ENCODE measurements around the gene C1orf159. TPM values are rescaled to one million over a fixed set of nuclear protein-coding genes. Genes with fewer than 3 reads are reported as not detected.

C1orf159 gene
- total and polyA plus RNA-seq, 7 donors = 1.5 to 6.7 (median 3.5) TPM

- 77 to 86% (median 84%) methylated on average over 52 to 56 of the region's 56 CpGs for WGBS, 3 donors
- Histone ChIP-seq H3K4me3 (no peak overlapping the region), H3K27ac (no peak overlapping the region), H3K4me1 (peaks cover 3% of the 10 kb centered on the region), H3K9me3 (no peaks in the 10 kb centered on the region), H3K36me3 (ENCODE audit: insufficient read depth in 1 of 2, low read depth in 1 of 2) (no peaks in the 10 kb centered on the region), H3K27me3 (ENCODE audit: insufficient read depth in 3 of 3, low read length in 2 of 3) (peaks cover 0 to 83% (median 28%) of the 10 kb centered on the region in 3 donors)
- no peak for TF ChIP-seq CTCF (IDR thresholded peaks at IDR 0.05)
- ATAC-seq = no peak
- no peak for DNase-seq
- intact Hi-C loops (cut with DNase I) = no loop called here
These were observed 44.2 kb downstream of the C1orf159 start for GRCh38 chr1:1071486-1072298.

- no peak for TF ChIP-seq CTCF (IDR thresholded peaks at IDR 0.05)
- no peak for DNase-seq
- no peaks in the 10 kb centered on the region for H3K36me3 ChIP-seq (ENCODE audit: insufficient read depth in 1 of 2, low read depth in 1 of 2)
- ATAC-seq = peak in 2 of 4 donors; percentile 1 to 9
- H3K27me3 ChIP-seq (ENCODE audit: insufficient read depth in 3 of 3, low read length in 2 of 3) = peaks cover 0 to 92% (median 29%) of the 10 kb centered on the region in 3 donors
- H3K4me3 ChIP-seq = peak overlapping the region; percentile 60
- 58 to 67% (median 61%) methylated on average over 31 to 40 of the region's 40 CpGs for WGBS, 3 donors
- no peak overlapping the region for H3K27ac ChIP-seq
- intact Hi-C loops (cut with DNase I) = no loop called here
- no peaks in the 10 kb centered on the region for H3K9me3 ChIP-seq
- H3K4me1 ChIP-seq = peaks cover 3% of the 10 kb centered on the region
These were observed 45.9 kb downstream of the C1orf159 start for GRCh38 chr1:1069711-1070676.

- H3K4me3 ChIP-seq = peak overlapping the region; percentile 60
- DNase-seq (peak; percentile 62 to 82), ATAC-seq (peak; percentile 58 to 84 (median 74))
- H3K36me3 ChIP-seq (ENCODE audit: insufficient read depth in 1 of 2, low read depth in 1 of 2) = no peaks in the 10 kb centered on the region
- WGBS, 3 donors = 2 to 5% (median 3%) methylated on average over 52 to 75 of the region's 75 CpGs
- no peak overlapping the region for H3K27ac ChIP-seq
- H3K27me3 ChIP-seq (ENCODE audit: insufficient read depth in 3 of 3, low read length in 2 of 3) = peaks cover 0 to 89% (median 25%) of the 10 kb centered on the region in 3 donors
- no peak for TF ChIP-seq CTCF (IDR thresholded peaks at IDR 0.05)
- H3K4me1 ChIP-seq = peaks cover 3% of the 10 kb centered on the region
- intact Hi-C loops (cut with DNase I) = no loop called here
- H3K9me3 ChIP-seq = no peaks in the 10 kb centered on the region
These were observed 46.7 kb downstream of the C1orf159 start for GRCh38 chr1:1069056-1069710.

- peak overlapping the region; percentile 60 for H3K4me3 ChIP-seq
- no peak overlapping the region for H3K27ac ChIP-seq
- H3K4me1 ChIP-seq = peaks cover 3% of the 10 kb centered on the region
- no peaks in the 10 kb centered on the region for H3K9me3 ChIP-seq
- H3K36me3 ChIP-seq (ENCODE audit: insufficient read depth in 1 of 2, low read depth in 1 of 2) = no peaks in the 10 kb centered on the region
- ATAC-seq (peak in 1 of 4 donors; percentile 6), DNase-seq (no peak)
- WGBS, 3 donors = 1 to 4% (median 1%) methylated on average over 36 to 55 of the region's 55 CpGs
- no peak for TF ChIP-seq CTCF (IDR thresholded peaks at IDR 0.05)
- intact Hi-C loops (cut with DNase I) = no loop called here
- peaks cover 0 to 89% (median 29%) of the 10 kb centered on the region in 3 donors for H3K27me3 ChIP-seq (ENCODE audit: insufficient read depth in 3 of 3, low read length in 2 of 3)
These were observed 47.3 kb downstream of the C1orf159 start for GRCh38 chr1:1068517-1069055.
